NCI-H345 treated with DMSO at 0.1 percent for 48 hours (cell line): ENCODE results near the gene FERMT2.

Source experiments
- DNase-seq: peaks from one replicate; lab custom pipeline; 2025; ENCODE audit not compliant: unreplicated experiment; lab: John Stamatoyannopoulos, UW

Gene FERMT2, protein sequence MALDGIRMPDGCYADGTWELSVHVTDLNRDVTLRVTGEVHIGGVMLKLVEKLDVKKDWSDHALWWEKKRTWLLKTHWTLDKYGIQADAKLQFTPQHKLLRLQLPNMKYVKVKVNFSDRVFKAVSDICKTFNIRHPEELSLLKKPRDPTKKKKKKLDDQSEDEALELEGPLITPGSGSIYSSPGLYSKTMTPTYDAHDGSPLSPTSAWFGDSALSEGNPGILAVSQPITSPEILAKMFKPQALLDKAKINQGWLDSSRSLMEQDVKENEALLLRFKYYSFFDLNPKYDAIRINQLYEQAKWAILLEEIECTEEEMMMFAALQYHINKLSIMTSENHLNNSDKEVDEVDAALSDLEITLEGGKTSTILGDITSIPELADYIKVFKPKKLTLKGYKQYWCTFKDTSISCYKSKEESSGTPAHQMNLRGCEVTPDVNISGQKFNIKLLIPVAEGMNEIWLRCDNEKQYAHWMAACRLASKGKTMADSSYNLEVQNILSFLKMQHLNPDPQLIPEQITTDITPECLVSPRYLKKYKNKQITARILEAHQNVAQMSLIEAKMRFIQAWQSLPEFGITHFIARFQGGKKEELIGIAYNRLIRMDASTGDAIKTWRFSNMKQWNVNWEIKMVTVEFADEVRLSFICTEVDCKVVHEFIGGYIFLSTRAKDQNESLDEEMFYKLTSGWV

DNA sequence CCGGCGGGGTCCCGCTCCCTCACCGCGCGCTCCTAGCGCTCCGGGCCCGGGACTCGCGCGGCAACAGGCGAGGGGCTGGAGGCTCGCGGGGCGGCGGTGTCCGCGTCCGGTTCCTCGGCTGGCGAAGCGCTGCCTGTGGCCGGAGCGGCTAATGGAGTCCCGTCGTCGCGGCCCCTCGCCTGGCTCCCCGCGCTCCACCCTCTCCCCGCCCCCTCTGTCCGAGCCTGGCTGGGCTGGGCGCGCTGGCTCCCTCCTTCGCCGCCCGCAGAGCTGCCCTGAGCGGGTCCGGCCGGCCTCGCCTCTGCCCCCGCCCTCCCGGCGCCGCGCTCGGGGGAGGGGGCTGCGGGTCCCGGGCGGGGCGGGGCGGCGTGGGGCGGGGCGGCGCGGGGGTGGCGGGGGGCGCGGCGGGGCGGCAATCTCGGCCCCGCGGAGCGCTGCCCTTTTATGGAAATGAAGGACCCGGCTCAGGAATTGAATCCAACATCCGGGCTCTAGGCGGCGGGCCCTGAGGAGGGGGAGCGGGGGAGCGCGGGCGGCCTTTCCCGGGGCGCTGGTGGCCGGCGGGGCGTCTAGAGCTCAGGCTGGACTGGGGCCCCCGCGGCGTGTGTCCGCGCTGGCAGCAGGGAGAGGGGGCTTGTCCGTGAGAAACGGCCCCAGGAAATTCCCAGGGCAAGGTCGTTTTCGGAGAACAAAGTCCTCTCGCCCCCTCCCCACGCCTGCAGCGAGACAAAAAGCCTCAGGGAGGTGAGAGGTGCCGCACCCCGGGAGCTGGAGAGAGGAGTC, at the start of gene FERMT2:
TSS of gene FERMT2 (minus strand) at position 153 of the 783 bp plus-strand sequence. CDS start 482 bp downstream, outside the sequence.
- peak; percentile 70 for DNase-seq

GRCh38 chr14:52998376-52999015, 47.6 kb upstream of the FERMT2 start:
- no peak for DNase-seq

DNA sequence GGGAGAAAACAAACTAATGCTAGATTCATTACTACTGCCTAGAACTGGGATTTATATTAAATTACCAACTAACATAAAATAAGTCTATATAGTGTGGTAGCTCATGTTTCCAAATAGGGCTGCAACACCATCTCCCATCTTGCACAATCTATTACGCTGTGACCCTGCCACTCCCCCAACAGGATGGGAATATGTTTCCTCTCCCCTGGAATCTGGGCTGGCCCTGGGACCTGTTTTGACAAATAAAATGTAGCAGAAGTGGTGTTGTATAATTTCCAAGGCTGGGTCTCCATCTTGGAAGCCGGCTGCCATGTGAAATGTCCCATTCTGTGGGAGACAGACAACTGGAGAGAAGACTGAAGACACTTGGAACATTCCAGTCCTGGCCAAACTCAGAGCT, 45.6 kb upstream of the FERMT2 start:
- DNase-seq: no peak

GRCh38 chr14:52995998-52996397, 45.1 kb upstream of the FERMT2 start:
- DNase-seq: no peak

DNA sequence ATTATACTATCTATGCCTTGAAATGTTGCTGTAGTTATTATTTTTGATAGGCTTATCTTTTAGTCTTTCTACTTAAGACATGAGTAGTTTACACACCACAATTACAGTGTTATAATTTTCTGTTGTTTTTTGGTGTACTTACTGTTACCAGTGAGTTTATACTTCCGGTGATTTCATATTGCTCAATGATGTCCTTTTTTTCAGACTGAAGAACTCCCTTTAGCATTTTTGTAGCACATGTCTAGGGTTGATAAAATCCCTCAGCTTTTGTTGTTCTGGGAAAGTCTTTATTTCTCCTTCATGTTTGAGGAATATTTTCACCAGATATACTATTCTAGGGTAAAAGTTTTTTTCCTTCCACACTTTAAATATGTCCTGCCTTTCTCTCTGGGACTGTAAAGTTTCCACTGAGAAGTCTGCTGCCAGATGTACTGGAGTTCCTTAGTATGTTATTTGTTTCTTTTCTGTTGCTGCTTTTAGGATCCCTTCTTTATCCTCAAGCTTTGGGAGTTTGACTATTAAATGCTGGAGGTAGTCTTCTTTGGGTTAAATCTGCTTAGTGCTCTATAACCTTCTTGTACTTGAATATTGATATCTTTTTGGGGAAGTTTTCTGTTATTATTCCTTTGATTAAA, 41.5 kb upstream of the FERMT2 start:
- no peak for DNase-seq

GRCh38 chr14:52988139-52988538, 37.3 kb upstream of the FERMT2 start:
- no peak for DNase-seq

GRCh38 chr14:52987514-52987913, 36.7 kb upstream of the FERMT2 start:
- no peak for DNase-seq

- DNase-seq: no peak
These were observed 36.2 kb upstream of the FERMT2 start for GRCh38 chr14:52987042-52987441.

GRCh38 chr14:52977798-52978197, 26.9 kb upstream of the FERMT2 start:
- no peak for DNase-seq

- DNase-seq: no peak
These were observed 23.6 kb upstream of the FERMT2 start for GRCh38 chr14:52974406-52974805.

GRCh38 chr14:52961060-52961639, 10.3 kb upstream of the FERMT2 start:
- peak; percentile 39 for DNase-seq

DNA sequence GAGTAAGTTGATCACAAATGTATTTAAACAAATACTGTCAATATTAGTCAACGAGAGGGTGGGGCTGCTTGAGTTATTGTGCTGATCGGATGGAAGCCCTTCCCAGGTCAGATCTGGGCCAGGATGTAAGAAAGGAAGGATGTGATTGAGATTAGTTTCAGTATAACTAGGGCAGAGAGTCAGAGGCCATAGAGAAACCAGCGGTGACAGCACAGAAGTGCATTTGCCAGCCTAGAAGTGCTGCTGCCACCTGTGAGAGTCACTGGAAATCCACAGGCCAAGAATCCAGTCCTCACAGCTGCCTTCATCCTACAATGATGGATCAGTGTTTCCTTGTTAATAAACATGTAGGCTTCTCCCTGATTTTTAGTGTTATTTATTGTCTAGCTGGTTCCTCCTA, 9.8 kb upstream of the FERMT2 start:
- DNase-seq: no peak

- no peak for DNase-seq
These were observed 3.7 kb upstream of the FERMT2 start for GRCh38 chr14:52954346-52955214.

DNA sequence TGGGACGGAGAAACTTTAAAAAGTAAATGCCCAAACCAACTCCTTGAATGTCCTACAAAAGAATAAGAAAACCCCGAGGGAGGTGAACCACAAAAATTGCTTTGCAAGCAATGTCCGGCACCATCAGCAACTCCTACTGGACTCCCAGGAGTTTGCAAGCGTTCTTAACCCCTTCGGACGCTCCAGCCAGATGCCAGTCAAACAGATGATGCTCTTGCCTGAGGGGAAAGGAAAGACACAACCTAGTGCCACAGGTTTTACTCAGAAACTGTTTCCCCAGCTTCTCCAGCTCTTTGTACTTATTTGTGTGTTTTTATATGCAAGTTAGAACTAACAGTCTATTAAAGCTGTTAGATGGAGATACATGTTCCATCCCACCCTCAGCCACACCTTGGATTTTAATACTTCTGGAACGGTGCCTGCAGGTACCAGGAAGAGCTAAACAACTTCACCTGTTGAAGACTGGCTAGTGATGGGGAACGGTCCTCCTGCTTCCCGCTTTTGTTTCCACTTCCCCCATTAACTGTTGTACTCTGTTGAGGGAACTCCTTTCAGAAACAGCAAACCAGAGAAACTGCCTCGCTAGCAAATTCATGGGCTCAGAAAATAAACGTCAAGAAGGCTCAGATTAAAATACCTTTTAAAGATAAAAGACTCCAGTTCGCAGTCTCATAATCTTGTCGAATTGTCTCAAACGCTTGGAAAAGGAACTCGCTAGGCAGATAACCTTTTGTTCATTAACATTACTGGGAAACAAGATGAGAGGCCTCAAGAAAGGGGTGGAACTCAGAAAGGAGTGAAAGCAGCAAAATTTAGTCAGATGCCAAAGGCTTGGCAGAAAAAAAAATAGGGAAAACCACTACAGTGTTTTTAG, 1.1 kb upstream of the FERMT2 start:
- peak; percentile 63 for DNase-seq

GRCh38 chr14:52950410-52950897, 396 bp downstream of the FERMT2 start:
- DNase-seq: no peak

DNA sequence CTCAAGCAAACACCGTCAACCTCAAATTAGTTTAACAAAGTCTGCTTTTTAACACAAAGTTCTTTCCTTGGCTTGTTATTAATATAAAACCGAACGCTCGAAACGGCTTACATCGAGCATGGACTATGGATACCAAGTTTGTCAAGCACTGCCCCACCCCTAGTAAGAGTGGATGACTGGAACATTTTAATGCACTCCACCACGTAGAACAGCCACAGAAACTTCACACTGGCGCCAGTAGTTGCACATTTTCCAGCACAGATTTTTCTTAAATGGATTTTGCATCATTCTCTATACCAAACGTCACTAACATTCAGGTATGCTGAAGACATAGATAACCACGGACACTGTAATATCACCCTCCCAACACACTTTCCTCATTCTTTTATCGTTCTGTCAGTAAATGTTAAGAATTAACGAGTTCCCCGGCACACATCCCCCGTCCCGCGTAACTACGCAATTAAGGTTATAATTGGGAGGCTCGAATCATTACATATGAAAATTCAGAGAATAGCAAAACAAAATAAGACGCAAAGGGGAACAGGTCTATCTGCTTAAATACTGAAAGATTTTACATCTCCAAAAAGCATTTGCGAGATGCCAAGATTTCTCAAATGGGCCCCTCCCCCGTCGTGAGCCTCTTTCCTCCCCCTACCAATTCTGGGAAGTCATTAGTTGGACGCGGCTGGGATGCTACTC, 990 bp downstream of the FERMT2 start:
- no peak for DNase-seq

- no peak for DNase-seq
These were observed 1.6 kb downstream of the FERMT2 start for GRCh38 chr14:52949249-52949648.

DNA sequence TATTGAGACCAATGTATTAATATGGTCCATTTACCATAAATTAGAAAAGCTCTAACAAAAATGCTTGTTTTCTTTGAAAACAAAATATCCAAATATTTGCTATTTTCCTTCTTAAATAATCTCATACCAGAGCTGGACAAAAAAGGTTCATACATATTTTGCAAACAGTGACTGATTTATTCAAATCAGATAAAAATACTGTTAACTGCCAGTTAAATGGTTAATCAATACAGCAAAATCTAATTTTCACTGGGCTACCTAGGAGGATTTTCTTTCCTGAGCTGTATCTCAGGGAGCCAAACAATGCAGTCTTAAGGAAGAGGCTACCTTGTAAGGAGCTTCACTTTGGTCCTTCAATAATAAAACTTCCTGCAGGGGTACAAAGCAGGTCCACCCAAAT, 2.0 kb downstream of the FERMT2 start:
- no peak for DNase-seq
